HEK293 (cell line): ENCODE results near the gene RELCH.

Source experiments
- CTCF ChIA-PET: fragments of 350-600 bp; formaldehyde crosslinking; extraction: SDS; loops from one replicate; lab custom pipeline; 2021; ENCODE audit warnings: antibody characterized with exemption; lab: Yijun Ruan, JAX
- POLR2A ChIA-PET: fragments of 300-600 bp; formaldehyde crosslinking; extraction: SDS; loops from one replicate; lab custom pipeline; 2020; ENCODE audit warnings: antibody characterized with exemption, inconsistent platforms; lab: Yijun Ruan, JAX
- H3K27ac ChIP-seq: fragments of 200-500 bp; sonication (Bioruptor generic); 2 replicates; pipeline ENCODE4 v1.5.1; 2014; ENCODE audit warnings: low read depth, low read length, control low read depth, inconsistent platforms; ENCODE audit errors: extremely low read depth
- H3K36me3 ChIP-seq, 2 experiments: fragments of 200-500 bp in 1 of 2; sonication (Bioruptor generic) in 1 of 2; 1 replicate in 1 of 2; 2 replicates in 1 of 2; pipeline ENCODE4 v1.5.1; 2014 to 2017; ENCODE audit warnings: inconsistent platforms in 2 of 2, low read length in 2 of 2; ENCODE audit not compliant: control insufficient read depth in 2 of 2, insufficient read depth in 1 of 2
- H3K4me1 ChIP-seq: fragments of 200-500 bp; sonication (Bioruptor generic); 2 replicates; pipeline ENCODE4 v1.5.1; 2014; ENCODE audit warnings: mild to moderate bottlenecking, low read length, inconsistent platforms; ENCODE audit not compliant: control insufficient read depth, insufficient read depth
- H3K4me3 ChIP-seq: 2 replicates; pipeline ENCODE4 v1.5.1; 2011; ENCODE audit warnings: low read depth, mild to moderate bottlenecking, control low read depth, low read length, moderate library complexity
- H3K9me3 ChIP-seq: fragments of 200-500 bp; sonication (Bioruptor generic); 2 replicates; pipeline ENCODE4 v1.5.1; 2014; ENCODE audit warnings: low read depth, low read length, inconsistent platforms; ENCODE audit not compliant: control insufficient read depth, insufficient read depth
- HIC1 ChIP-seq: fragments of 450-650 bp; formaldehyde crosslinking; IDR thresholded peaks from 2 replicates; pipeline ENCODE4 v1.5.1; 2016; ENCODE audit warnings: missing biosample characterization, missing genetic modification characterization
- KLF10 ChIP-seq: fragments of 450-650 bp; IDR thresholded peaks from 2 replicates; pipeline ENCODE4 v1.5.1; 2018; ENCODE audit warnings: missing biosample characterization, mild to moderate bottlenecking, missing genetic modification characterization
- ZBTB17 ChIP-seq: fragments of 450-650 bp; formaldehyde crosslinking; IDR thresholded peaks from 2 replicates; pipeline ENCODE4 v1.5.1; 2016; ENCODE audit warnings: missing biosample characterization, missing genetic modification characterization
- ZNF138 ChIP-seq: fragments of 450-650 bp; formaldehyde crosslinking; IDR thresholded peaks from 2 replicates; pipeline ENCODE4 v1.5.1; 2016; ENCODE audit warnings: missing biosample characterization, missing genetic modification characterization, borderline replicate concordance
- ZNF223 ChIP-seq: fragments of 450-650 bp; formaldehyde crosslinking; IDR thresholded peaks from 2 replicates; pipeline ENCODE4 v1.5.1; 2016; ENCODE audit warnings: missing biosample characterization, missing genetic modification characterization
- ZNF416 ChIP-seq: fragments of 450-650 bp; formaldehyde crosslinking; IDR thresholded peaks from 2 replicates; pipeline ENCODE4 v1.5.1; 2016; ENCODE audit warnings: missing biosample characterization, missing genetic modification characterization
- ZNF518A ChIP-seq: fragments of 450-650 bp; formaldehyde crosslinking; conservative IDR thresholded peaks from 2 replicates; pipeline ENCODE4 v1.5.1; 2016; ENCODE audit warnings: low read depth, missing biosample characterization, missing genetic modification characterization
- ZNF624 ChIP-seq: fragments of 450-650 bp; formaldehyde crosslinking; IDR thresholded peaks from 2 replicates; pipeline ENCODE4 v1.5.1; 2017; ENCODE audit warnings: missing biosample characterization, missing genetic modification characterization
- TF ChIP-seq, protein P1 (sequence below): sonication (generic); formaldehyde crosslinking; IDR thresholded peaks from 2 replicates; pipeline ENCODE4 v1.8.1; 2022; ENCODE audit warnings: mild to moderate bottlenecking, moderate library complexity, missing genetic modification reagents

The RELCH gene

GRCh38 chr18:62318228-62319180 is 131.4 kb downstream of the RELCH start (continued):
- TF ChIP-seq, protein P1, sequence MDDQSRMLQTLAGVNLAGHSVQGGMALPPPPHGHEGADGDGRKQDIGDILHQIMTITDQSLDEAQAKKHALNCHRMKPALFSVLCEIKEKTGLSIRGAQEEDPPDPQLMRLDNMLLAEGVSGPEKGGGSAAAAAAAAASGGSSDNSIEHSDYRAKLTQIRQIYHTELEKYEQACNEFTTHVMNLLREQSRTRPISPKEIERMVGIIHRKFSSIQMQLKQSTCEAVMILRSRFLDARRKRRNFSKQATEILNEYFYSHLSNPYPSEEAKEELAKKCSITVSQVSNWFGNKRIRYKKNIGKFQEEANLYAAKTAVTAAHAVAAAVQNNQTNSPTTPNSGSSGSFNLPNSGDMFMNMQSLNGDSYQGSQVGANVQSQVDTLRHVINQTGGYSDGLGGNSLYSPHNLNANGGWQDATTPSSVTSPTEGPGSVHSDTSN (CRISPR knock-in tag) = no peak
- TF ChIP-seq ZNF138 (tag by site-specific recombination) = no peak

- CTCF ChIA-PET = interaction anchor here (0.5 to 1.1 kb wide), 2 partner anchors 262 to 1083 kb away, joined by 3 to 4 read pairs; no protein-coding TSS in a partner anchor
Measured at GRCh38 chr18:62321201-62321600, 134.1 kb downstream of the RELCH start.

GRCh38 chr18:62323483-62324180 is 136.6 kb downstream of the RELCH start:
- no peaks in the 10 kb centered on the region for H3K36me3 ChIP-seq
- peaks cover 37% of the 10 kb centered on the region for H3K4me1 ChIP-seq
- ChIA-PET CTCF (interaction anchor here (0.5 to 2.0 kb wide), 9 partner anchors 9 to 998 kb away, joined by 3 to 7 read pairs (median 4); no protein-coding TSS in a partner anchor), POLR2A (no interaction called here)
- TF ChIP-seq ZBTB17 (tag by site-specific recombination) (peak; percentile 29; the same call in 1 of the 2 replicates), ZNF518A (tag by site-specific recombination) (no peak)
- no peak overlapping the region for H3K4me3 ChIP-seq
- H3K9me3 ChIP-seq = no peaks in the 10 kb centered on the region
- H3K27ac ChIP-seq = no peak overlapping the region

More at GRCh38 chr18:62321201-62321600, 134.1 kb downstream of the RELCH start:
- no peak overlapping the region for H3K4me3 ChIP-seq
- TF ChIP-seq ZNF223 (tag by site-specific recombination) (no peak), HIC1 (tag by site-specific recombination) (no peak), ZNF624 (tag by site-specific recombination) (no peak), ZNF416 (tag by site-specific recombination) (no peak), KLF10 (no peak)
- TF ChIP-seq, protein P1 (CRISPR knock-in tag) = no peak
- H3K4me1 ChIP-seq = peaks cover 17% of the 10 kb centered on the region
- no peaks in the 10 kb centered on the region for H3K9me3 ChIP-seq
- H3K36me3 ChIP-seq = no peaks in the 10 kb centered on the region
- POLR2A ChIA-PET = interaction anchor here (0.9 kb wide), 1 partner anchor 1777 kb away, joined by 3 read pairs; no protein-coding TSS in a partner anchor
- no peak overlapping the region for H3K27ac ChIP-seq
